Pancreas (tissue), 10 donors: ENCODE data around the gene CELF5. TPM values are rescaled to one million over a fixed set of nuclear protein-coding genes. Genes with fewer than 3 reads are reported as not detected.
"Not testable (repeated sequence)": the region's sequence is repeated elsewhere in the genome, so short reads cannot be mapped to it uniquely, and the experiment has no call there.

Source experiments
- ATAC-seq, 4 donors: fragments of 200-7000 bp; cut with Tn5 transposase; one replicate each; pipeline versions ENCODE4 v1.8.0 to v1.9.1; 2020; ENCODE audit warnings: mild to moderate bottlenecking in 4 of 4, moderate library complexity in 4 of 4
- DNase-seq, 6 donors: peaks; one replicate each; pipeline ENCODE4 v3.0.0-alpha.2; 2020
- FAIRE-seq: peaks from 2 replicates; lab custom pipeline; 2012; peaks lifted over from hg19 to GRCh38; lab: Jason Lieb, UNC
- H3K27ac ChIP-seq, 4 donors: fragments of 200-600 bp; sonication (generic); 1 replicate in 3 of 4; 2 replicates in 1 of 4; pipeline versions ENCODE4 v1.5.0 to v1.8.0; 2020
- H3K27me3 ChIP-seq, 4 donors: fragments of 200-600 bp; one replicate each; pipeline ENCODE4 v1.8.0; 2021
- H3K36me3 ChIP-seq, 3 donors: fragments of 200-600 bp; sonication (generic) in 1 of 3; one replicate each; pipeline versions ENCODE4 v1.5.0 to v1.8.0; 2020 to 2021
- H3K4me1 ChIP-seq, 3 donors: fragments of 200-600 bp; one replicate each; pipeline ENCODE4 v1.8.0; 2021
- H3K4me3 ChIP-seq, 4 donors: fragments of 200-600 bp; sonication (generic) in 2 of 4; one replicate each; pipeline versions ENCODE4 v1.5.0 to v1.8.0; 2020 to 2021
- H3K9me3 ChIP-seq, 4 donors: fragments of 200-600 bp; one replicate each; pipeline ENCODE4 v1.8.0; 2021
- WGBS, 2 donors: extraction: QIAGEN DNeasy Blood & Tissue Kit; methylation state at CpG; one replicate each; pipeline ENCODE4 v1.1.7; 2013; 5-methylcytosine and 5-hydroxymethylcytosine counted together
- intact Hi-C, 3 donors: fragments of 100-400 bp; cut with DNase I; formaldehyde crosslinking; loops; one replicate each; pipeline versions ENCODE4 v1.11.1 to v1.14.2; 2022
- polyA plus RNA-seq, 2 donors: library from polyadenylated mRNA; stranded (reverse); fragments of 200-250 nt; gene quantifications; one replicate each; pipeline ENCODE4 v1.2.3, GENCODE V29; 2013
- total RNA-seq, 6 donors: library from RNA; stranded (reverse); fragmentation: NEBNext Ultra II Directional in 4 of 6; extraction: Animal tissue kit (Norgen Biotek cat#: 25700) in 4 of 6; gene quantifications; one replicate each; pipeline versions ENCODE4 v1.2.1 to v1.2.4, GENCODE V29; 2021 to 2023
- TF ChIP-seq, protein P1 (sequence below), 4 donors: fragments of 200-600 bp; sonication (generic) in 3 of 4; IDR thresholded peaks; one replicate each; pipeline versions ENCODE4 v1.5.0 to v1.8.0; 2021; ENCODE audit warnings: antibody characterized with exemption in 4 of 4
- donor health status: healthy with polysubstance abuse.
- donor health status: DM: no; HTN: no; CAD: no; lungs with moderate emphysema.
- donor health status: DM: no; HTN: no; CAD: no.
- donor health status: control.
- donor health status: control.
- donor health status: Bipolar disorder and iron deficiency.
- donor health status: DM: yes; HTN: yes; CAD: no.
- donor health status: DM: no; HTN: no; CAD: no.
- donor health status: DM: no; HTN: no; CAD: no.
- donor health status: DM: yes; HTN: yes; CAD: no.

Gene CELF5
- total and polyA plus RNA-seq, 8 donors: 0.30 to 1.6 (median 0.65) TPM

DNA sequence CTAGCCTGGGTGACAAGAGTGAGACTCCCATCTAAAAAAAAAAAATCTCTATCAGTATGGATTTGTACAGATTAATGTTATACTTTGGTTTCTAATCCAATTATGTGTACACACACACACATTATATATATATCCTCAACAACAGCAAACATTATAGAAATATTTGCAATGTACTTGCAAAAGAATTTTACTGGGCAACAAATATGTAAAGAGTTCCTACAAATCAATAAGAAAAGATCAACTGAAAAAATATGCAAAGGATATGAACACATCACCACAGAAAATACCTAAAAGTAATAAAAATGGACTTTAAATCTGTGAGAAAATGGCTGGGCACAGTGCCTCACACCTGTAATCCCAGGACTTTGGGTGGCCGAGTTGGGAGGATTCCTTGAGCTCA lies 101.0 kb downstream of the CELF5 start:
- Histone ChIP-seq H3K9me3 (no peaks in the 10 kb centered on the region), H3K27ac (no peak overlapping the region), H3K27me3 (no peaks in the 10 kb centered on the region), H3K4me3 (no peak overlapping the region), H3K4me1 (peaks cover 0 to 3% (median 0%) of the 10 kb centered on the region in 3 donors), H3K36me3 (no peaks in the 10 kb centered on the region)
- intact Hi-C loops: loop anchor here in 1 of 3 donors (5.0 kb wide), 2 partner anchors 102 to 147 kb away; no protein-coding TSS in a partner anchor
- ATAC-seq (no peak), DNase-seq (no peak), FAIRE-seq (no peak)
- TF ChIP-seq, protein P1, sequence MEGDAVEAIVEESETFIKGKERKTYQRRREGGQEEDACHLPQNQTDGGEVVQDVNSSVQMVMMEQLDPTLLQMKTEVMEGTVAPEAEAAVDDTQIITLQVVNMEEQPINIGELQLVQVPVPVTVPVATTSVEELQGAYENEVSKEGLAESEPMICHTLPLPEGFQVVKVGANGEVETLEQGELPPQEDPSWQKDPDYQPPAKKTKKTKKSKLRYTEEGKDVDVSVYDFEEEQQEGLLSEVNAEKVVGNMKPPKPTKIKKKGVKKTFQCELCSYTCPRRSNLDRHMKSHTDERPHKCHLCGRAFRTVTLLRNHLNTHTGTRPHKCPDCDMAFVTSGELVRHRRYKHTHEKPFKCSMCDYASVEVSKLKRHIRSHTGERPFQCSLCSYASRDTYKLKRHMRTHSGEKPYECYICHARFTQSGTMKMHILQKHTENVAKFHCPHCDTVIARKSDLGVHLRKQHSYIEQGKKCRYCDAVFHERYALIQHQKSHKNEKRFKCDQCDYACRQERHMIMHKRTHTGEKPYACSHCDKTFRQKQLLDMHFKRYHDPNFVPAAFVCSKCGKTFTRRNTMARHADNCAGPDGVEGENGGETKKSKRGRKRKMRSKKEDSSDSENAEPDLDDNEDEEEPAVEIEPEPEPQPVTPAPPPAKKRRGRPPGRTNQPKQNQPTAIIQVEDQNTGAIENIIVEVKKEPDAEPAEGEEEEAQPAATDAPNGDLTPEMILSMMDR (IDR thresholded peaks at IDR 0.05): no peak
- WGBS, 2 donors: 90 to 95% methylated on average over 1 of the region's 1 CpG

DNA sequence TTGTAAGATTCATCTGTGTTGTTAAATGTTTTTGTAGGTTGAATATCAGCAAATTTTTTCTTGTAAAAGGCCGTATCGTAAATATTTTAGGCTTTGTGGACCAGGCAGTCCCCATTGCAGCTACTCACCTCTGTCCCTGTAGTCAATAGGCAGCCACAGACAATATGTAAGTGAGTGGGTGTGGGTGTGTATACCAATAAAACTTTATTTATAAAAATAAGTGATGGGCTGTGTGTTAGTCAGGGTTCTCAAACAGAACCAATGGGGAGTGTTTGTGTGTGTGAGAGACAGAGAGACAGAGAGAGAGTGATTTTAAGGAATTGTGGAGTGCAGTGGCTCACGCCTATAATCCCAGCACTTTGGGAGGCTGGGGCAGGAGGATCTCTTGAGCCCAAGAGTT lies 104.3 kb downstream of the CELF5 start:
- FAIRE-seq (no peak), DNase-seq (no peak), ATAC-seq (no peak)
- intact Hi-C loops: loop anchor here in 1 of 3 donors (5.0 kb wide), 2 partner anchors 99 to 144 kb away; no protein-coding TSS in a partner anchor
- Histone ChIP-seq H3K36me3 (no peaks in the 10 kb centered on the region), H3K27me3 (no peaks in the 10 kb centered on the region), H3K9me3 (no peaks in the 10 kb centered on the region), H3K27ac (no peak overlapping the region), H3K4me1 (peaks cover 0 to 6% (median 0%) of the 10 kb centered on the region in 3 donors), H3K4me3 (no peak overlapping the region)
- TF ChIP-seq, protein P1 (IDR thresholded peaks at IDR 0.05): no peak
- WGBS, 2 donors: 93 to 95% methylated on average over 3 of the region's 3 CpGs

GRCh38 chr19:3330047-3330446 lies 105.6 kb downstream of the CELF5 start:
- peaks cover 7 to 13% (median 8%) of the 10 kb centered on the region in 3 donors for H3K4me1 ChIP-seq
- H3K9me3 ChIP-seq: no peaks in the 10 kb centered on the region
- no peak overlapping the region for H3K27ac ChIP-seq
- intact Hi-C loops: no loop called here
- 88% methylated on average over 9 of the region's 9 CpGs for WGBS, 2 donors
- H3K36me3 ChIP-seq: no peaks in the 10 kb centered on the region
- H3K4me3 ChIP-seq: no peak overlapping the region
- FAIRE-seq (no peak), DNase-seq (no peak), ATAC-seq (no peak)
- TF ChIP-seq, protein P1 (IDR thresholded peaks at IDR 0.05): no peak
- H3K27me3 ChIP-seq: no peaks in the 10 kb centered on the region

DNA sequence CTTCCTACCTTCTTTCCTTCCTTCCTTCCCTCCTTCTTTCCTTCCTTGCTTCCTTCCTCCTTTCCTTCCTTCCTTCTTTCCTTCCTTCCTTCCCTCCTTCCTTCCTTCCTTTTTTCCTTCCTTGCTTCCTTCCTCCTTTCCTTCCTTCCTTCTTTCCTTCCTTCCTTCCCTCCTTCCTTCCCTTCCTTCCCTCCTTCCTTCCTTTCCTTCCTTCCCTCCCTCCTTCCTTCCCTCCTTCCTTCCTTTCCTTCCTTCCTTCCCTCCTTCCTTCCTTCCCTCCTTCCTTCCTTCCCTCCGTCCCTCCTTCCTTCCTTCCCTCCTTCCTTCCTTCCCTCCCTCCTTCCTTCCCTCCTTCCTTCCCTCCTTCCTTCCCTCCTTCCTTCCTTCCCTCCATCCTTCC lies 107.8 kb downstream of the CELF5 start:
- H3K9me3 ChIP-seq, H3K27me3 ChIP-seq, H3K27ac ChIP-seq, H3K36me3 ChIP-seq, FAIRE-seq, H3K4me3 ChIP-seq, intact Hi-C loops, ATAC-seq, DNase-seq: not testable (repeated sequence)
- H3K4me1 ChIP-seq: peaks cover 25 to 32% (median 28%) of the 10 kb centered on the region in 3 donors
- WGBS, 2 donors: 87 to 88% methylated on average over 1 of the region's 1 CpG

- 77 to 78% methylated on average over 4 of the region's 4 CpGs for WGBS, 2 donors
- no peak overlapping the region for H3K4me3 ChIP-seq
- H3K36me3 ChIP-seq: no peaks in the 10 kb centered on the region
- H3K4me1 ChIP-seq: peaks cover 31 to 40% (median 37%) of the 10 kb centered on the region in 3 donors
- intact Hi-C loops: no loop called here
- no peak for ATAC-seq
- no peaks in the 10 kb centered on the region for H3K27me3 ChIP-seq
- FAIRE-seq: no peak
- no peak overlapping the region for H3K27ac ChIP-seq
- no peaks in the 10 kb centered on the region for H3K9me3 ChIP-seq
- TF ChIP-seq, protein P1 (IDR thresholded peaks at IDR 0.05): no peak
- DNase-seq: peak in 1 of 6 donors; percentile 16
Observed at GRCh38 chr19:3333020-3333583, 108.6 kb downstream of the CELF5 start.
